ENCODE results near the gene ST6GALNAC6.

GRCh38 chr9:127863191-127863621, 36.2 kb downstream of the ST6GALNAC6 start:
- no peak for TF ChIP-seq ZNF274 (IDR thresholded peaks at IDR 0.05; ENCODE audit: low read depth, low read length)
- TF ChIP-seq ELF1 (IDR thresholded peaks at IDR 0.05; ENCODE audit: borderline replicate concordance, low read depth), result no peak
- TF ChIP-seq CTCF (IDR thresholded peaks at IDR 0.05 in 2 of 3, conservative IDR thresholded peaks at IDR 0.05 in 1 of 3; ENCODE audit: borderline replicate concordance in 1 of 3, insufficient read depth in 1 of 3, low read depth in 2 of 3, low read length in 2 of 3), result no peak
- no peak for TF ChIP-seq POLR2A (IDR thresholded peaks at IDR 0.05; ENCODE audit: borderline replicate concordance, extremely low read depth, insufficient read depth, insufficient read length)
